ENCODE data around the gene LAG3.

- TF ChIP-seq GATA2 (IDR thresholded peaks at IDR 0.05; ENCODE audit: low read depth, low read length): no peak
- TF ChIP-seq GATA3 (IDR thresholded peaks at IDR 0.05; ENCODE audit: low read depth, low read length): no peak
Measured at GRCh38 chr12:6770600-6770999, 1.7 kb upstream of the LAG3 start.
